Activated CD8-positive, alpha-beta memory T cell treated with anti-CD3 and anti-CD28 coated beads, Interleukin-2, amount 10 ng/mL, durations not matched to agents 7 days and 5 days (primary cell): Measurements from ENCODE around the gene ERAP2. TPM values are rescaled to one million over a fixed set of nuclear protein-coding genes. Genes with fewer than 3 reads are reported as not detected.
A peak's percentile ranks its signal among the peaks of the same experiment; 100 is the strongest.

ENCODE experiments used
- ATAC-seq: fragments of 150-1000 bp; cut with Tn5 transposase; one replicate; pipeline ENCODE4 v1.10.0; 2021; ENCODE audit warnings: moderate library complexity
- CTCF ChIA-PET: fragments of 350-600 bp; sonication (Branson Sonifier 250); formaldehyde crosslinking; loops from one replicate; lab custom pipeline; 2021; ENCODE audit warnings: antibody characterized with exemption; lab: Charles Lee
- DNase-seq: peaks from one replicate; pipeline ENCODE4 v3.0.0-alpha.2; 2020
- H3K27ac Mint-ChIP-seq: one replicate; pipeline ENCODE4 v1.8.0; 2021; ENCODE audit warnings: mild to moderate bottlenecking, mixed read lengths
- H3K27me3 Mint-ChIP-seq: one replicate; pipeline ENCODE4 v1.8.0; 2021; ENCODE audit warnings: mixed read lengths
- H3K36me3 Mint-ChIP-seq: one replicate; pipeline ENCODE4 v1.8.0; 2021; ENCODE audit warnings: mild to moderate bottlenecking, mixed read lengths
- H3K4me1 Mint-ChIP-seq: one replicate; pipeline ENCODE4 v1.8.0; 2021; ENCODE audit warnings: mixed read lengths
- H3K4me3 Mint-ChIP-seq: one replicate; pipeline ENCODE4 v1.8.0; 2021; ENCODE audit warnings: mild to moderate bottlenecking, moderate library complexity, mixed read lengths
- H3K9me3 Mint-ChIP-seq: one replicate; pipeline ENCODE4 v1.8.0; 2022; ENCODE audit warnings: low read depth, mixed read lengths
- total RNA-seq, 2 experiments: library from RNA; stranded (reverse); gene quantifications; one replicate each; pipeline ENCODE4 v1.2.3, GENCODE V29; 2021

ERAP2 gene
- total RNA-seq, 2 experiments from 2014 or later: 89.3 to 105 TPM

- Mint-ChIP-seq H3K36me3 (peaks cover 59% of the 10 kb centered on the region), H3K4me1 (peaks cover 6% of the 10 kb centered on the region), H3K27ac (no peak overlapping the region), H3K9me3 (no peaks in the 10 kb centered on the region), H3K4me3 (no peak overlapping the region), H3K27me3 (no peaks in the 10 kb centered on the region)
- no peak for DNase-seq
- ATAC-seq: no peak
- CTCF ChIA-PET: interaction anchor here (0.8 kb wide), 1 partner anchor 40 kb away, joined by 3 read pairs; no protein-coding TSS in a partner anchor
These were observed 32.7 kb downstream of the ERAP2 start for GRCh38 chr5:96909003-96909402.

- Mint-ChIP-seq H3K9me3 (no peaks in the 10 kb centered on the region), H3K27ac (no peak overlapping the region), H3K4me1 (peaks cover 4% of the 10 kb centered on the region), H3K27me3 (no peaks in the 10 kb centered on the region), H3K4me3 (no peak overlapping the region), H3K36me3 (peaks cover 59% of the 10 kb centered on the region)
- DNase-seq (no peak), ATAC-seq (no peak)
- CTCF ChIA-PET: interaction anchor here (0.6 to 1.8 kb wide), 3 partner anchors 41 to 88 kb away, joined by 3 to 5 read pairs (median 3); no protein-coding TSS in a partner anchor
These were observed 33.1 kb downstream of the ERAP2 start for GRCh38 chr5:96909435-96909834.

- Mint-ChIP-seq H3K27me3 (no peaks in the 10 kb centered on the region), H3K4me1 (peaks cover 4% of the 10 kb centered on the region), H3K27ac (no peak overlapping the region), H3K9me3 (peaks cover 2% of the 10 kb centered on the region), H3K36me3 (peaks cover 60% of the 10 kb centered on the region), H3K4me3 (no peak overlapping the region)
- ATAC-seq: no peak
- no peak for DNase-seq
- CTCF ChIA-PET: interaction anchor here (1.8 kb wide), 1 partner anchor 86 kb away, joined by 5 read pairs; no protein-coding TSS in a partner anchor
These were observed 34.8 kb downstream of the ERAP2 start for GRCh38 chr5:96911139-96911538.

- Mint-ChIP-seq H3K9me3 (peaks cover 2% of the 10 kb centered on the region), H3K4me1 (peaks cover 4% of the 10 kb centered on the region), H3K4me3 (no peak overlapping the region), H3K27me3 (no peaks in the 10 kb centered on the region), H3K36me3 (peaks cover 68% of the 10 kb centered on the region), H3K27ac (no peak overlapping the region)
- CTCF ChIA-PET: interaction anchor here (1.0 kb wide), 1 partner anchor 44 kb away, joined by 3 read pairs; no protein-coding TSS in a partner anchor
- ATAC-seq (no peak), DNase-seq (no peak)
These were observed 36.9 kb downstream of the ERAP2 start for GRCh38 chr5:96913233-96913632.

GRCh38 chr5:96919754-96920197 lies 43.5 kb downstream of the ERAP2 start:
- no peak overlapping the region for H3K4me3 Mint-ChIP-seq

GRCh38 chr5:96920744-96921355 lies 44.5 kb downstream of the ERAP2 start:
- H3K4me3 Mint-ChIP-seq: no peak overlapping the region
- no peaks in the 10 kb centered on the region for H3K9me3 Mint-ChIP-seq
- H3K36me3 Mint-ChIP-seq: peaks cover 52% of the 10 kb centered on the region
- CTCF ChIA-PET: no interaction called here
- no peaks in the 10 kb centered on the region for H3K27me3 Mint-ChIP-seq
- ATAC-seq (no peak), DNase-seq (no peak)
- peaks cover 27% of the 10 kb centered on the region for H3K4me1 Mint-ChIP-seq
- H3K27ac Mint-ChIP-seq: no peak overlapping the region

More at GRCh38 chr5:96919754-96920197, 43.5 kb downstream of the ERAP2 start:
- peaks cover 27% of the 10 kb centered on the region for H3K4me1 Mint-ChIP-seq
- H3K9me3 Mint-ChIP-seq: no peaks in the 10 kb centered on the region
- ATAC-seq (peak; percentile 20), DNase-seq (no peak)
- no peak overlapping the region for H3K27ac Mint-ChIP-seq
- peaks cover 55% of the 10 kb centered on the region for H3K36me3 Mint-ChIP-seq
- CTCF ChIA-PET: no interaction called here
- no peaks in the 10 kb centered on the region for H3K27me3 Mint-ChIP-seq

GRCh38 chr5:96922499-96923244 lies 46.4 kb downstream of the ERAP2 start:
- H3K4me1 Mint-ChIP-seq: peaks cover 27% of the 10 kb centered on the region
- peaks cover 41% of the 10 kb centered on the region for H3K36me3 Mint-ChIP-seq
- H3K27me3 Mint-ChIP-seq: no peaks in the 10 kb centered on the region
- no peaks in the 10 kb centered on the region for H3K9me3 Mint-ChIP-seq
- ATAC-seq (no peak), DNase-seq (no peak)
- no peak overlapping the region for H3K27ac Mint-ChIP-seq
- H3K4me3 Mint-ChIP-seq: no peak overlapping the region
- CTCF ChIA-PET: interaction anchor here (0.6 to 1.1 kb wide), 2 partner anchors 204 to 239 kb away, joined by 3 to 4 read pairs; no protein-coding TSS in a partner anchor

GRCh38 chr5:96924016-96924443 lies 47.7 kb downstream of the ERAP2 start:
- ATAC-seq: peak; percentile 39
- Mint-ChIP-seq H3K4me1 (peaks cover 26% of the 10 kb centered on the region), H3K27ac (peak overlapping the region; percentile 40), H3K36me3 (peaks cover 38% of the 10 kb centered on the region), H3K27me3 (no peaks in the 10 kb centered on the region), H3K9me3 (no peaks in the 10 kb centered on the region), H3K4me3 (no peak overlapping the region)
- CTCF ChIA-PET: no interaction called here
- no peak for DNase-seq

- H3K4me3 Mint-ChIP-seq: no peak overlapping the region
- peaks cover 24% of the 10 kb centered on the region for H3K4me1 Mint-ChIP-seq
- ATAC-seq (no peak), DNase-seq (no peak)
- no peak overlapping the region for H3K27ac Mint-ChIP-seq
- CTCF ChIA-PET: no interaction called here
- H3K9me3 Mint-ChIP-seq: no peaks in the 10 kb centered on the region
- no peaks in the 10 kb centered on the region for H3K27me3 Mint-ChIP-seq
- peaks cover 26% of the 10 kb centered on the region for H3K36me3 Mint-ChIP-seq
These were observed 50.0 kb downstream of the ERAP2 start for GRCh38 chr5:96926276-96926675.

- Mint-ChIP-seq H3K4me3 (no peak overlapping the region), H3K4me1 (peaks cover 27% of the 10 kb centered on the region), H3K36me3 (peaks cover 23% of the 10 kb centered on the region), H3K9me3 (no peaks in the 10 kb centered on the region), H3K27me3 (no peaks in the 10 kb centered on the region), H3K27ac (no peak overlapping the region)
- DNase-seq: no peak
- no peak for ATAC-seq
- CTCF ChIA-PET: interaction anchor here (1.9 kb wide), 1 partner anchor 58 kb away, joined by 5 read pairs; no protein-coding TSS in a partner anchor
These were observed 50.7 kb downstream of the ERAP2 start for GRCh38 chr5:96927008-96927407.

- Mint-ChIP-seq H3K4me3 (no peak overlapping the region), H3K27me3 (no peaks in the 10 kb centered on the region), H3K36me3 (peaks cover 20% of the 10 kb centered on the region), H3K9me3 (no peaks in the 10 kb centered on the region), H3K4me1 (peaks cover 30% of the 10 kb centered on the region), H3K27ac (no peak overlapping the region)
- ATAC-seq (no peak), DNase-seq (no peak)
- CTCF ChIA-PET: no interaction called here
These were observed 52.8 kb downstream of the ERAP2 start for GRCh38 chr5:96928931-96929708.

- Mint-ChIP-seq H3K27ac (no peak overlapping the region), H3K36me3 (peaks cover 18% of the 10 kb centered on the region), H3K4me3 (no peak overlapping the region), H3K27me3 (no peaks in the 10 kb centered on the region), H3K4me1 (peaks cover 28% of the 10 kb centered on the region), H3K9me3 (no peaks in the 10 kb centered on the region)
- CTCF ChIA-PET: interaction anchor here (0.9 kb wide), 1 partner anchor 45 kb away, joined by 3 read pairs; no protein-coding TSS in a partner anchor
- no peak for ATAC-seq
- no peak for DNase-seq
These were observed 53.8 kb downstream of the ERAP2 start for GRCh38 chr5:96930058-96930457.

GRCh38 chr5:96930589-96930988 lies 54.3 kb downstream of the ERAP2 start:
- Mint-ChIP-seq H3K36me3 (peaks cover 17% of the 10 kb centered on the region), H3K9me3 (no peaks in the 10 kb centered on the region), H3K27ac (no peak overlapping the region), H3K4me3 (no peak overlapping the region), H3K27me3 (no peaks in the 10 kb centered on the region), H3K4me1 (peaks cover 28% of the 10 kb centered on the region)
- DNase-seq (no peak), ATAC-seq (no peak)
- CTCF ChIA-PET: interaction anchor here (0.9 to 1.7 kb wide), 2 partner anchors 42 to 45 kb away, joined by 3 to 4 read pairs; no protein-coding TSS in a partner anchor
